Iris pigment epithelial cell (primary cell): ENCODE results near the gene PIM3.

Experiments used
- DNase-seq: peaks from one replicate; pipeline ENCODE4 v3.0.0-alpha.2; 2011; ENCODE audit warnings: low read depth

Gene PIM3

DNA sequence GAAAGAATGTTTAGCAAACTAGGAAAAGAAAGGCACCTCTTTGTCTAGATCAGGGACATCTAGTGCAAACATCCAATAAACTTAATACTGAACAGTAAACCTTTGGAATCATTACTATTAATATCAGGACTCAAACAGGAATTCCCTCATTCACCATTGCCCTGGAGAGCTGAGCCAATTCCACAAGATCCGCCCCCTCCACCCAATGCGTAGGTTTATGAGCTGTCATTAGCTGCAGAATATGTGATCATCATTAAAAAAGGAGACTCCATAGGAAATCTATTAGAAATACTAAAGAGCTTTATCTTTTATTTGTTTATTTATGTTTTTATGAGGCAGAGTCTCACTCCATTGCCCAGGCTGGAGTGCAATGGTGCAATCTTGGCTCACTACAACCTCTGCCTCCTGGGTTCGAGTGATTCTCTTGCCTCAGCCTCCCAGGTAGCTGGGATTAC, 46.5 kb downstream of the PIM3 start:
- DNase-seq = no peak

DNA sequence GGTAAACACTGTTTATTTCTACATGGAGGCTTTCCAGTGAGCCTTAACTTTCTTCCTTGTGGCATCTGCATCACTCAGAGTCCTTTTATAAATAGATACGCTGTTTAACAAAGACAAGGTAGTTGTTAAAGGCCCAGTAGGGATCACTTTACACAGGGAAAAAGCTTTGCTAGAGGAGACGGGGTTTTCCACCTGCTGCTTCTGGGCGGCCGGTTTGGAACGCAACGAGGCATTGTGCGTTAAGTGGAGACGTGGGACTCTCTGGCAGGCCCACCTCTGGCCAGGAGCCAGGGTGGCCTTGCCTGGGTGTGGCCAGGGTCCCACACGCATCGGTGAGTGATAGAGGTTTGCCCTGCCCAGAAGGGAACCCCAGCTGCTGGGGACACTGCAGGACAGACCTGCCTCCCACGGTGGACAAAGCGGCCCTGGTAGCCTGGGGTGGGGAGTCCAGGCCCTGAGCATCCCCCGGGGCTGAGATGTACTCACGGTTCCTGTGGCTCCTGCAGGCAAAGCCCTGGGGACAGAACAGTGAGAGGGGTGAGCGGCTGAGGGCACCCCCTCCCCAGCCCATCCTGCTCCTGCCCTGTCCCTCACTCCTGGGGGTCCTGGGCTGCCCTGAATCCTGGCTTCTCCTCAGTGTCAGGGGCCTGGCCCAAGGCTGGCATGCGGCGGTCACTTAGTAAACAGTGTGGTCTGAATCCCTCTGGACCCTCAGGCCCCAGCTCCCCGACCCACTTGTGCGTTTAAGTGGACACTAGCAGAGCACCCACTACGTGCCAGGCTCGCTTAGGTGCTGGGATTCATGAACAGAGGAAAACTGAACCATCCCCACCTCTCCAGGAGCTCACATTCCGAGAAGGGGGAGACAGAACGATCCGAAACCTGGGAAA, 47.8 kb downstream of the PIM3 start:
- no peak for DNase-seq

DNA sequence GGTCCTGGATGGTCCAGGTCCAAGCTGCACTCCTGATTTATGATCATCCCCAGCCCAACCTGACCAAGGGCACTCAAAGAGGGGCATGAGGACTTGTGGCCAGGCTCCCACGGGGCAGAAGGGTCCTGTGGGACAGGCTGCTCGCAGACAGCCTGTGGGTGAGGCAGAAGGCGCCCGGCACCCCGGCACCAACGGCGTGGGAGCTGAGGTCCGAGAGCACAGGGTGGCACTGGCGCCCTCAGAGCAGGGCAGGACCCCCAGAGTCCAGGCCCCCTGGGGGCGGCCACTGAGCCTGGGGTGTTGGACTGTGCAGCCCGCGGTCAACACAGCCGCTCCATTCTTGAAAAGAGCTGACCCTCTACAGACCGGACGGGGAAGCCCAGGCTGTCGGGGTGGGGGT, 48.7 kb downstream of the PIM3 start:
- DNase-seq = no peak

DNA sequence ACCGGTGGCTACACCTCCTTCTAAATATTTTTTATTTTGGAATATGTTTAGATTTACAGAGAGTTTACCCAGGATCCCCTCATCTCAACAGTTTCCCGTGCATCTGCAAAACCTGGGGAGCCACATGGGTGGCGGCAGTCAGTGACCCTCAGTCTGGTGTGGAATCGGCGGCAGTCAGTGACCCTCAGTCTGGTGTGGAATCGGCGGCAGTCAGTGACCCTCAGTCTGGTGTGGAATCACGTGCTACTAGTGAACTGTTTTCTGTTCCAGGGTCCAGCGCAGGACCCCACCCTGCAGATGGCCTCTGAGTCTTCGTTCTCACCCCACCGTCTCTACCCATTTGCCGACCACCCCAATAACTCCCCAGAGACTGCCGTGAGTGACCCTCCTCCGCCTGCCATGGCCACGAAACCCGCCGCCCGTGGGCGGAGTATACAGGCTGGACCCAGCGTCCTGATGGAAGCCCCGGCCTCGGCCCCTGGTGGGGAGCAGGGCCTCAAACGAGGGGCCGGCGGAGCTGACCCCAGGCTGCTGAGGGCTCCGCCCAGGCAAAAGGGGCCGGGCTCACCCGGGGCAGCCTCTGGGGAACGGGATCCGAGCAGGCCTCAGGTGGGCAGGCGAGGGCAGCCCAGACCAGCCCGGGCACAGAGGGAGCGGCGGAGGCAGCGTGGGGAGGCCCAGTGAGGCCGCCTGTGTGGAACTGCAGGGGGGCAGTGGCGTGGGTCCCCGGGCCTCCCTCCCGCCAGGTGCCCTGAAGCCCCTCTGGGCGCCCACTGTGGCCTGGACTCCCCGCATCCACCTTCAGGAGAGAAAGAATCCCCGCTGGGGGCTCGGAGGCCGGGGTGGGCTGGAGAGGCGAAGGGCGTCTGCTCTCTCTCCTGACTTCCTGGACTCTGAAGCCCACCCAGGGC, 49.4 kb downstream of the PIM3 start:
- DNase-seq = no peak

DNA sequence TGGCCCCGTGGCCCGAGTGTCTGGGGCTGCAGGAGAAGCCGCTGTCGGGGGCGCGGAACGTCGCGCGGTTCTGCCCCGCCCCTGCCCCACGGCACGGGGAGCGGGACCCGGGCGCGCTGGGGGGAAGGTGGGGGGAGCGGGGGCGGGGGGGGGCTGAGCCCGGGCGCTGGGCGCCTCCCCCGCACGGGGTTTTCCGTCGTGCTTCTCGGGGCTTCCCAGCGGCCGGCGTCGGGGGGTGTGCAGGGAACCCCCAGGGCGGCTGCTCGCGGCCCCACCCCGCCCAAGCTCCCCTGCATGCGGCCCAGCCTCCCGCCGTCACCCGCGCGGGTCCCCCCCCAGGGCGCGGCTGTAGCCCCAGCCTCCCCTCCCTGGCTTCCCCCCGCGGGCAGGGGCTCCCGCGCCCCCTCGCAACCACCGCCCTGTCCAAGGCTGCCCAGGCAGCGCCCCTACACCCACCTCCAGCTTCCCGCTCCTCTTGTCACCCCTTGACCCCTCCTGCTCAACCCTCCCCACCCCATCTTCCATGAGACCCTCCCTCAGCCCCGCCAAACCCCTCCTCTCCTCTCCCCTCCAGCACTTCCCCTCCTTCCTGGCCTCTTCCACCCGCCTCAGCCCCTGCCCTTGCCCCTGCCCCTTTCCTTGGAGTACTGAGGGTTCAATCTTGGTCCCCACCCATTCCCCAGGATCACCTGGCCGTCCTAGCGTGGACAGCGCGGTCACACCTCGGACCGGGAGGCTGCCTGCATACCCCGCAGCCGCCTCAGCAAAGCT, 50.3 kb downstream of the PIM3 start:
- no peak for DNase-seq

DNA sequence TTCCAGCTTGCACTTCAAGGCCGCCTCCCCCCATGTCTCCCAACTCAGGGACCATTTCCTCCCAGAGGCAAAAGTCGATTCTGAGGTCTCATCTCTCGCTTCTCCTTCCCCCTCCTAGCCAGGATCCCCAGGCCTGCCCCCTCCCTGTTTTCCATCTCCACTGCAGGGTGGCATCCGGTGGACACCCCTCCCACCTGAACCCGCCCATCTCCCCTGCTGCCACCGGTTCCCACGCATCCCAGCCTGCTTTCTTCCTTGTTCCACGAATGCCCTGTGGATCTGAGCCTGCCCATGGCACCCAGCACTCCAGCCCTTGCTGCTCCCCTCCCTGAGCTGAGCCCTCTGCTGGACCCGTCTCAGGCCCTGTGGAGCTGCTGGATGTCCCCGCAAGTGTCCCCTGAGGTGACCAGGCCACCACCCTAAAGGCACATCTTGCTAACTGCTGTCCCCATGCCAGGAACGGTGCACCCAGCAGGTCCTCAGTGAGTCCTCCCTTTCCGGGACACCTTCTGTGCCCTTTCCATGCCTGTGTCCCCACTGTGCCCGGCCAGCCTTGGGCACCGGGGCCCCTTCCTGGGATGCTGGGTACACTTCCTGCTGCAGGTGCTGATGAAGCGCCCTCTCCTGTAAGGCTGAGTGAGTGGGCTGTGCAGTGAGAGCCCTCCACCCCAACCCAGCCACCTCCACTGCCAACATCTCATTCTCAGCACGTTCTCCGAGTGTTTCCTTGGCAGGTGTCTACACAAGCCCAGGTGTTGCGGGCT, 51.1 kb downstream of the PIM3 start:
- DNase-seq = no peak

DNA sequence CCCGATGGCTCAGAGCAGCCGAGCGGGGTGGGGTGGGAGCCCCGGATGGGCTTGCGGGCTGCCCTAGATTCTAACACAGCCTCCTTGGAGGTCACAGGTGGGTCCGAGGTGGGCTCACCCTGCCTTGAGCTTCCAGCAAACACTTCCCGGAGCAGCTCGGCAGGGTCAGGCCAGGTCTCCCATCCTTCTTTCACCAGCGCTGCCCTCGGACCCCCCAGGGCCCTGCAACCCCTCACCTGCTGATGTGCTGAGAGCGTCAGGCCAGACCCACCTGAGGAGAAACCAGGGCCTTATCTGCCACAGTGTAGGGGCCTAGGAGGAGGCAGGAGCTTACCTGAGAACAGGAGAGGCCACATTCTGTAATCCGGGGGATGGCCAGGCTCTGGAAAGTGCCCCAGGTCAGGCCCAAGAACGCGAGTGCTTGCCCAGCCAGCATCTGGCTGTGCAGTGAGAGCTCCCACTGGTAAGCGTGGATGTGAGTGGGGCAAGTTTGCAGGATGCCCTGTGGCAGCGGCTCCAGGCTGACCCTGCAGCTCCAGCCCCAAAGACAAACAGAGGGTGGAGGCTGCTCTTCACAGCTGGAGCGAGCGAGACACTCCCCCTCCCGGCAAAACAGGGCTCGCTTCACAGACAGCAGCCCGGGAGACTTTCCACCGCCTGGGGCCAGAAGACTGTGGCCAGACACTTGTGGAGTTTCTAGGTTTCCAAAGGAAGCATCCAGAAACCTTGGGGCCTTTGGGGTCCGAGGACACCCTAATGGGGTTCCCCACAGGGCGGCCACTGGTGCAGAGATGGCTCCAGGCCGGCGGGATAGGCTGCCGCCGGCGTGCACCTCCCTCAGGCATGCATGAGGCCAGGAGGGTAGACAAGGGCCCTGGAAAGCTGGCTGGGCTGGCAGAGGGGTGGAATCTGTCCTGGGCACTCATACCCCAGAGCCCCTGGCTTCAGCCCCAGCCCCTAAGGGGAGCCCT, 51.9 kb downstream of the PIM3 start, which contains the start of gene IL17REL:
TSS of gene IL17REL (minus strand) at position 555 of the 971 bp plus-strand sequence. CDS start at position 436, 119 bp downstream.
- DNase-seq = no peak
